Naive thymus-derived CD4-positive, alpha-beta T cell (primary cell): ENCODE data around the gene FBP2. TPM values are rescaled to one million over a fixed set of nuclear protein-coding genes. Genes with fewer than 3 reads are reported as not detected.
A peak's percentile ranks its signal among the peaks of the same experiment; 100 is the strongest.

ENCODE experiments used
- ATAC-seq: fragments of 150-1000 bp; cut with Tn5 transposase; 2 replicates; pipeline ENCODE4 v1.10.0; 2021; ENCODE audit warnings: mild to moderate bottlenecking, moderate library complexity
- CTCF ChIA-PET: fragments of 350-600 bp; sonication (Branson Sonifier 250); formaldehyde crosslinking; loops from one replicate; lab custom pipeline; 2021; ENCODE audit warnings: antibody characterized with exemption; lab: Charles Lee
- POLR2A ChIA-PET: fragments of 350-600 bp; sonication (Branson Sonifier 250); formaldehyde crosslinking; loops from one replicate; lab custom pipeline; 2021; ENCODE audit warnings: antibody characterized with exemption, inconsistent platforms; lab: Charles Lee
- DNase-seq, 9 donors: peaks; one replicate each; pipeline versions ENCODE4 v3.0.0 to v3.0.0-alpha.2; 2020 to 2022; ENCODE audit warnings: mixed read lengths in 1 of 9
- H3K27ac ChIP-seq: one replicate; pipeline ENCODE4 v1.7.0; 2013; ENCODE audit warnings: mild to moderate bottlenecking, low read depth, low read length, moderate library complexity
- H3K27me3 ChIP-seq, 2 donors: one replicate each; pipeline ENCODE4 v1.7.0; 2013; ENCODE audit warnings: low read length in 2 of 2, mild to moderate bottlenecking in 2 of 2, moderate library complexity in 2 of 2; ENCODE audit not compliant: control insufficient read depth in 2 of 2, insufficient read depth in 2 of 2
- H3K36me3 ChIP-seq, 3 experiments: 1 replicate in 2 of 3; 2 replicates in 1 of 3; pipeline ENCODE4 v1.7.0; 2013; ENCODE audit warnings: low read length in 3 of 3, mild to moderate bottlenecking in 3 of 3, moderate library complexity in 1 of 3; ENCODE audit not compliant: insufficient read depth in 3 of 3, control insufficient read depth in 2 of 3
- H3K4me1 ChIP-seq, 2 donors: one replicate each; pipeline ENCODE4 v1.7.0; 2013; ENCODE audit warnings: low read length in 2 of 2, mild to moderate bottlenecking in 2 of 2, moderate library complexity in 1 of 2; ENCODE audit not compliant: control insufficient read depth in 2 of 2, insufficient read depth in 2 of 2
- H3K4me3 ChIP-seq: 2 replicates; pipeline ENCODE4 v1.7.0; 2013; ENCODE audit warnings: mild to moderate bottlenecking, low read length
- H3K9me3 ChIP-seq, 3 experiments: 1 replicate in 2 of 3; 2 replicates in 1 of 3; pipeline ENCODE4 v1.7.0; 2013; ENCODE audit warnings: low read length in 3 of 3; ENCODE audit not compliant: control insufficient read depth in 2 of 3
- H3K27ac Mint-ChIP-seq, 9 donors: one replicate each; pipeline ENCODE4 v1.8.0; 2020 to 2022; ENCODE audit warnings: mixed read lengths in 9 of 9, mild to moderate bottlenecking in 8 of 9, moderate library complexity in 5 of 9, inconsistent platforms in 2 of 9
- H3K27me3 Mint-ChIP-seq, 5 donors: one replicate each; pipeline ENCODE4 v1.8.0; 2021 to 2022; ENCODE audit warnings: mixed read lengths in 5 of 5, mild to moderate bottlenecking in 1 of 5
- H3K36me3 Mint-ChIP-seq, 5 donors: one replicate each; pipeline ENCODE4 v1.8.0; 2020 to 2022; ENCODE audit warnings: mixed read lengths in 5 of 5, mild to moderate bottlenecking in 3 of 5, inconsistent platforms in 1 of 5
- H3K4me1 Mint-ChIP-seq, 7 donors: one replicate each; pipeline ENCODE4 v1.8.0; 2020 to 2022; ENCODE audit warnings: mixed read lengths in 7 of 7, mild to moderate bottlenecking in 3 of 7, inconsistent platforms in 1 of 7
- H3K4me3 Mint-ChIP-seq, 10 donors: one replicate each; pipeline ENCODE4 v1.8.0; 2020 to 2022; ENCODE audit warnings: mild to moderate bottlenecking in 10 of 10, mixed read lengths in 10 of 10, moderate library complexity in 6 of 10, inconsistent platforms in 2 of 10
- H3K9me3 Mint-ChIP-seq, 11 donors: one replicate each; pipeline ENCODE4 v1.8.0; 2020 to 2022; ENCODE audit warnings: mixed read lengths in 11 of 11, mild to moderate bottlenecking in 4 of 11, inconsistent platforms in 1 of 11, moderate library complexity in 1 of 11
- intact Hi-C, 2 donors: fragments of 100-400 bp; cut with micrococcal nuclease; formaldehyde crosslinking; loops; one replicate each; pipeline ENCODE4 v1.15.1; 2023
- polyA plus RNA-seq, 2 donors: library from polyadenylated mRNA; unstranded; fragments of 300-500 nt; fragmentation: Illumina TruSeq; gene quantifications; one replicate each; pipeline ENCODE4 v1.2.3, GENCODE V29; 2021
- total RNA-seq, 6 experiments: library from RNA in 5 of 6; stranded (reverse) in 5 of 6; gene quantifications; 1 replicate in 5 of 6; 2 replicates in 1 of 6; pipeline ENCODE4 v1.2.3 and lab custom pipeline; 2021 to 2026

FBP2 gene
- total RNA-seq = not detected
- polyA plus RNA-seq = not detected
- not detected for total RNA-seq (lab: John Stamatoyannopoulos, UW)

DNA sequence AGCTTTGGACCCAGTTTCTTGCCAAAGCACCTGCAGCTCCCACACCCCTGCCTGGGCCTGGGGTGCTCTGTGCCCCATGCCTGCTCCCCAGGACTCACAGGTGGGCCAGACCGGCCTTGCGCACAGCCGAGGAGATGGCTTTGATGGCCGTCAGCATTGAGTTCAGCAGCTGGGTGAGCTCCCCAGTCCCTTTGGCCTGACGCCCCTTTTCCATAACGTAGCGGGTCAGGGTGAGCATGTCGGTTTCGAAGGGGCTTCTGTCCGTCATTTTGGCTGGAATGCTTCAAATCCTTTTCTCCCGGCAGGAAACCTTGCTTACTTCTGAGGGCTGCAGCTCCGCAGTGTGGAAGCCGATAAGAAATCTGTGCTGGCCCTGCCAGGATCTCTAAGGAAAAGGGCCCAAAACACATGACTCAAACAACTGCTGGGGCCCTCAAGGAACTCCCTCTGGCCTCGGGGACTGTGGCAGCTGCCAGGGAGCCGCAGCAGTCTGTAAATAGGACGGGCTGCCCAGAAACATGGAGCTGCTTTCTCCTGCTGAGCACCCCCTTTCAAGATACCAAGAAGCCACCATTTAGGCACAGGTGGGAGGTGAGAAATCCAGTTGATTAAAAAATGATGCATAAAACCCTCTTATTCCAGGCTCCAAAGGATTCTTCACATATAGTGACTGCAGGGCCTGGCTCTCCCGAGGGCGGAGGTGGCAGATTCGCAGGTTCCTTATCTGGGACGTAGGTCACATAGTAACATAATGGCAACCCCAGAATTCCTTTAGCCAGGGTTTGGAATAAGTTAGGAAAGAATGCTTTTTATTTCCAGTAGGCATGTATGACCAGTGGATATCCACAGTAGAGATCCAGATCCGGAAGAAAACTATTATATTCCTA is at the start of gene FBP2:
TSS of gene FBP2 (minus strand) at position 366 of the 887 bp plus-strand sequence. CDS start at position 268, 98 bp downstream.
- Histone ChIP-seq H3K27me3 (no peaks in the 10 kb centered on the region), H3K27ac (no peak within 1 kb of the TSS), H3K9me3 (no peaks in the 10 kb centered on the region), H3K4me3 (no peak within 1 kb of the TSS), H3K36me3 (no peaks in the 10 kb centered on the region), H3K4me1 (no peaks in the 10 kb centered on the region)
- Mint-ChIP-seq H3K9me3 (no peaks in the 10 kb centered on the region), H3K27me3 (peaks cover 2 to 25% (median 8%) of the 10 kb centered on the region in 5 donors), H3K27ac (peak within 1 kb of the TSS in 1 of 9 donors; percentile 51), H3K4me1 (no peaks in the 10 kb centered on the region), H3K36me3 (no peaks in the 10 kb centered on the region), H3K4me3 (no peak within 1 kb of the TSS)
- ChIA-PET CTCF (no interaction called here), POLR2A (no interaction called here)
- intact Hi-C loops = no loop called here
- DNase-seq (no peak), ATAC-seq (no peak)

DNA sequence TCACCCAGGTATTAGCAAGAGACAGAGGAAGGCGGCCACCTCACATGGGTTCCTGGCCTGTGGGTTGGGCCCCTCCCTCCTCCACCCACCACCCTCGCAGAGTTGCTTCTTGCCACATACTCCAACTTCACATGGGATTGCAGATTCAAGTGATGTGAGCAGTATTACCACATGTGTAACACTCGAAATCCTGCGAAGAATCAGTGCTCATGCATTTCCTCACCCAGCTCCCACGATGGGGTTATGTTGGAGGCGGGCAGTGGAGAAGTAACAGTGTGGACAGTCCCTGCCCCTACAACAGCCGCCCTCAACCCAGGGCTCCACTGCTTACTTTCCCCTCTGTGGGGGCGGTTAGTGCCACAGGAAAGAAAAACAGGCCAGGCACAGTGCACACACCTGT is 49.6 kb upstream of the FBP2 start:
- Histone ChIP-seq H3K9me3 (no peaks in the 10 kb centered on the region), H3K27me3 (no peaks in the 10 kb centered on the region), H3K27ac (no peak overlapping the region), H3K36me3 (no peaks in the 10 kb centered on the region), H3K4me1 (no peaks in the 10 kb centered on the region), H3K4me3 (no peak overlapping the region)
- Mint-ChIP-seq H3K36me3 (peaks cover 0 to 2% (median 0%) of the 10 kb centered on the region in 5 donors), H3K27me3 (peaks cover 0 to 29% (median 0%) of the 10 kb centered on the region in 5 donors), H3K4me1 (peaks cover 11 to 24% (median 15%) of the 10 kb centered on the region in 7 donors), H3K9me3 (no peaks in the 10 kb centered on the region), H3K4me3 (no peak overlapping the region), H3K27ac (peak overlapping the region in 1 of 9 donors; percentile 18)
- ATAC-seq (peak; percentile 43), DNase-seq (no peak)
- POLR2A ChIA-PET = no interaction called here
- CTCF ChIA-PET = no interaction called here
- intact Hi-C loops = no loop called here

DNA sequence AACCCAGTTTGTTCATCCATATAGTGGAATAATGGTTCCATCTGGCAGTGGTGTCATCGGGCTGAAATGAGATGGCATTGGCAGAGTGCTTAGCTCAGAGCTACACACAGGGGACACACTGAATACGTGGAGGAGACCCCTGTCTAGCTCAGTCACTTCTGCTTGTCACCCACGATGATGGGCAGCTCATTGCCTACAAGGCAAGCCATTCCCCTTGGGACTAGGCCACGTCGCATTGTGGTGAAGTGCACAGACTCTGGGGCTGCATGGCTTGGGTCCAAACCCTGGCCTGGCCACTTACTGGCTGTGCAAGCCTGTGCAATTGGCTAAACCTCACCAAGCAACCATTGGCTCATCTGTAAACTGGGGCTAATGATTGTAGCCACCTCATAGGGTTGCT is 48.9 kb upstream of the FBP2 start:
- ATAC-seq = no peak
- peaks cover 13 to 29% (median 17%) of the 10 kb centered on the region in 7 donors for H3K4me1 Mint-ChIP-seq
- no peaks in the 10 kb centered on the region for H3K9me3 Mint-ChIP-seq
- H3K27ac Mint-ChIP-seq = peak overlapping the region in 1 of 9 donors; percentile 49
- Histone ChIP-seq H3K27ac (no peak overlapping the region), H3K36me3 (no peaks in the 10 kb centered on the region), H3K9me3 (no peaks in the 10 kb centered on the region), H3K4me3 (no peak overlapping the region), H3K4me1 (no peaks in the 10 kb centered on the region), H3K27me3 (no peaks in the 10 kb centered on the region)
- peaks cover 0 to 2% (median 0%) of the 10 kb centered on the region in 5 donors for H3K36me3 Mint-ChIP-seq
- peaks cover 0 to 34% (median 0%) of the 10 kb centered on the region in 5 donors for H3K27me3 Mint-ChIP-seq
- DNase-seq = no peak
- intact Hi-C loops = no loop called here
- POLR2A ChIA-PET = no interaction called here
- no peak overlapping the region for H3K4me3 Mint-ChIP-seq
- CTCF ChIA-PET = no interaction called here

DNA sequence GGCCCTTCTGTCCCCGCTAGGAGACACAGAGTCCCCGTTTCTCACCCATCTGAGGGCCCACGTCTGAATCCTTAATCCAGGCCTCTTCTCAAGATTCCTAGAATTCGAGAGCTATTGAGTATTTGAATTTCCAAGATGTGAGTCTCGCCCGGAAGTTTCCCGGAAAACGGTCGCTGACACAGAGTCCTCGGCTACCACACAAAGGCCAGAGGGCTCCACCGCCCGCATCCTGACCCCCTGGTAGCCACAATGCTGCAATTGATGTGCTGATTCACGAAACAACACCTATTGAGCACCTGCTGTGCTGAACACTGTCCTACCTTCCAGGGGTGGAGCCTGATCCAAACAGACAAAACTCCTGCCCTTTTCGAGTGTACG is 46.4 kb upstream of the FBP2 start:
- no peak for ATAC-seq
- POLR2A ChIA-PET = interaction anchor here (1.2 to 1.5 kb wide), 2 partner anchors 9 to 17 kb away, joined by 5 read pairs; no protein-coding TSS in a partner anchor
- Mint-ChIP-seq H3K36me3 (peaks cover 0 to 2% (median 0%) of the 10 kb centered on the region in 5 donors), H3K27me3 (peaks cover 0 to 44% (median 0%) of the 10 kb centered on the region in 5 donors), H3K4me1 (peaks cover 13 to 27% (median 17%) of the 10 kb centered on the region in 7 donors), H3K27ac (peak overlapping the region in 8 of 9 donors; percentile 66 to 95 (median 92)), H3K9me3 (no peaks in the 10 kb centered on the region), H3K4me3 (peak overlapping the region; percentile 87 to 98 (median 96))
- Histone ChIP-seq H3K27me3 (no peaks in the 10 kb centered on the region), H3K4me3 (peak overlapping the region; percentile 69), H3K9me3 (no peaks in the 10 kb centered on the region), H3K4me1 (no peaks in the 10 kb centered on the region), H3K27ac (peak overlapping the region; percentile 59), H3K36me3 (no peaks in the 10 kb centered on the region)
- no peak for DNase-seq
- intact Hi-C loops = loop anchor here in 1 of 2 donors (1.0 kb wide), 2 partner anchors 16 to 29 kb away; no protein-coding TSS in a partner anchor
- CTCF ChIA-PET = interaction anchor here (0.5 to 1.3 kb wide), 3 partner anchors 11 to 490 kb away, joined by 3 read pairs; no protein-coding TSS in a partner anchor

DNA sequence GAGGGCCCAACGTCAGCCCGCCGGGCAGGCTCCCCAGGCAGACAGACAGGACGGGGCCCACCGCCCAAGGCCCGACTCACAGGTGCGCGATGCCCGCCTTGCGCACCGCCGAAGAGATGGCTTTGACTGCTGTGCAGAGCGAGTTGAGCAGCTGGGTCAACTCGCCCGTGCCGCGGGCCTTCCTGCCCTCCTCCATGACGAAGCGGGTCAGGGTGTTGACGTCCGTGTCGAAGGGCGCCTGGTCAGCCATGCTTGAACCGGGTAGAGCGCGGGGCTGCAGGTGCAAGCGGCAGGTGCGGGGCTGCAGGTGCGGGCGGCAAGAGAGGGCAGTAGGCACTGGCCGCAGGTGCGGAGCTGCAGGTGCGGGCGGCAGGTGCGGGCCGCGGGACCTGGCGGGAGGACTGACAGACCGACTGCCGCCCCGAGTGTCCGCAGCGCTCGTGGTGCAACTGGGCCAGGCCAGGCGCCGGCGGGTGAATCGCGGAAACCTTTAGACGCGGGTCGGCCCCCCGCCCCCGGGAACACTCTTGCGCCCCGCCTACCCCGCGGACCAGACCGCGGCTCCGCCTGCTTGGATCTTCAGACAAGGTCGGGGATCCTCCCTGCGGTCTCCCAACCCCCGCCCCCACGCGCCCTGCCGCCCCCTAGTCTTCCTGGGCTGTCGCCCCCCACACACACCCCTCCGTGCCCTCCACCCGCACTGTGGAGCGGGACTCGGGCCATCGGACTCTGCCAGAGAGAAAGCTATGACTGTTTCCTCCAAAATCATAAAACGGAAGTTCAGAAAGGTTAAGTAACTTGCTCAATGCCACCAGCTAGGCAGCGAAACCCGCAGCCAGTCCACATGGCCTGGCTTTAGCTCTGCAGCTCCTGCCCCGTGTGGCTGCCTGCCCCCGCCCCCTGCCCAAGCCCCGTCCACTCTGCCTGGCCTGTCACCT is 45.7 kb upstream of the FBP2 start, which contains the start of gene FBP1:
TSS of gene FBP1 (minus strand) at position 458 of the 938 bp plus-strand sequence. CDS start at position 250, 208 bp downstream.
- Mint-ChIP-seq H3K9me3 (no peaks in the 10 kb centered on the region), H3K4me1 (peaks cover 13 to 23% (median 17%) of the 10 kb centered on the region in 7 donors), H3K27ac (peak within 1 kb of the TSS; percentile 66 to 95 (median 92)), H3K4me3 (peak within 1 kb of the TSS; percentile 87 to 98 (median 96)), H3K36me3 (peaks cover 0 to 2% (median 0%) of the 10 kb centered on the region in 5 donors), H3K27me3 (peaks cover 0 to 42% (median 0%) of the 10 kb centered on the region in 5 donors)
- Histone ChIP-seq H3K9me3 (no peaks in the 10 kb centered on the region), H3K4me1 (no peaks in the 10 kb centered on the region), H3K36me3 (no peaks in the 10 kb centered on the region), H3K27me3 (no peaks in the 10 kb centered on the region), H3K27ac (peak within 1 kb of the TSS; percentile 59), H3K4me3 (peak within 1 kb of the TSS; percentile 69)
- ChIA-PET POLR2A (interaction anchor here (1.2 to 1.5 kb wide), 2 partner anchors 10 to 17 kb away, joined by 5 read pairs; no protein-coding TSS in a partner anchor), CTCF (interaction anchor here (0.5 to 1.3 kb wide), 3 partner anchors 10 to 491 kb away, joined by 3 read pairs; no protein-coding TSS in a partner anchor)
- intact Hi-C loops = loop anchor here in 1 of 2 donors (1.0 kb wide), 2 partner anchors 17 to 30 kb away; no protein-coding TSS in a partner anchor
- peak; percentile 20 to 50 (median 39) for DNase-seq
- peak; percentile 75 for ATAC-seq
